Aorta (tissue), 5 donors: ENCODE measurements around the gene HPCAL1. TPM values are rescaled to one million over a fixed set of nuclear protein-coding genes. Genes with fewer than 3 reads are reported as not detected.

Experiments used
- ATAC-seq: fragments of 200-7000 bp; cut with Tn5 transposase; one replicate; pipeline ENCODE4 v1.9.1; 2022; ENCODE audit warnings: moderate library complexity; ENCODE audit not compliant: low FRiP score
- DNase-seq, 2 donors: peaks; one replicate each; pipeline ENCODE4 v3.0.0-alpha.2; 2020
- H3K27ac ChIP-seq, 2 donors: one replicate each; pipeline ENCODE4 v1.5.1; 2013; ENCODE audit warnings: low read length in 2 of 2, mild to moderate bottlenecking in 2 of 2, moderate library complexity in 2 of 2, control low read depth in 1 of 2, inconsistent platforms in 1 of 2, low read depth in 1 of 2
- H3K27me3 ChIP-seq, 2 donors: one replicate each; pipeline ENCODE4 v1.6.1; 2013; ENCODE audit warnings: control low read depth in 1 of 2, low read length in 1 of 2, mild to moderate bottlenecking in 1 of 2, moderate library complexity in 1 of 2; ENCODE audit not compliant: insufficient read depth in 2 of 2, control insufficient read depth in 1 of 2
- H3K36me3 ChIP-seq, 2 donors: one replicate each; pipeline ENCODE4 v1.6.1; 2013; ENCODE audit warnings: control low read depth in 1 of 2, low read length in 1 of 2, mild to moderate bottlenecking in 1 of 2; ENCODE audit not compliant: insufficient read depth in 2 of 2, control insufficient read depth in 1 of 2
- H3K4me1 ChIP-seq, 2 donors: one replicate each; pipeline ENCODE4 v1.6.1; 2013; ENCODE audit warnings: low read length in 2 of 2, control low read depth in 1 of 2, mild to moderate bottlenecking in 1 of 2, moderate library complexity in 1 of 2; ENCODE audit not compliant: insufficient read depth in 2 of 2, control insufficient read depth in 1 of 2
- H3K4me3 ChIP-seq, 2 donors: one replicate each; pipeline ENCODE4 v1.5.1; 2013; ENCODE audit warnings: low read length in 2 of 2, control low read depth in 1 of 2, mild to moderate bottlenecking in 1 of 2
- H3K9me3 ChIP-seq: one replicate; pipeline ENCODE4 v1.6.1; 2013; ENCODE audit warnings: mild to moderate bottlenecking, low read length; ENCODE audit not compliant: control insufficient read depth
- WGBS, 2 donors: extraction: QIAGEN DNeasy Blood & Tissue Kit; methylation state at CpG; one replicate each; pipeline ENCODE4 v1.1.7; 2013; 5-methylcytosine and 5-hydroxymethylcytosine counted together
- intact Hi-C, 2 donors: fragments of 100-400 bp; cut with DNase I; formaldehyde crosslinking; loops; one replicate each; pipeline versions ENCODE4 v1.14.2 to v1.15.0; 2022
- polyA plus RNA-seq, 2 donors: library from polyadenylated mRNA; stranded (reverse); fragments of 200-250 nt; gene quantifications; one replicate each; pipeline ENCODE4 v1.2.3, GENCODE V29; 2013
- total RNA-seq, 2 donors: library from RNA; stranded (reverse); fragmentation: NEBNext Ultra II Directional; extraction: Animal tissue kit (Norgen Biotek cat#: 25700); gene quantifications; one replicate each; pipeline ENCODE4 v1.2.1, GENCODE V29; 2021
- donor health status: healthy with polysubstance abuse.
- donor health status: Bipolar disorder and iron deficiency.
- donor health status: DM: no; HTN: no; CAD: no.
- donor health status: DM: no; HTN: no; CAD: no.
- donor health status: DM: yes; HTN: yes; CAD: no.

HPCAL1 gene
- total and polyA plus RNA-seq, 4 donors = 21.4 to 39.9 (median 25.3) TPM

DNA sequence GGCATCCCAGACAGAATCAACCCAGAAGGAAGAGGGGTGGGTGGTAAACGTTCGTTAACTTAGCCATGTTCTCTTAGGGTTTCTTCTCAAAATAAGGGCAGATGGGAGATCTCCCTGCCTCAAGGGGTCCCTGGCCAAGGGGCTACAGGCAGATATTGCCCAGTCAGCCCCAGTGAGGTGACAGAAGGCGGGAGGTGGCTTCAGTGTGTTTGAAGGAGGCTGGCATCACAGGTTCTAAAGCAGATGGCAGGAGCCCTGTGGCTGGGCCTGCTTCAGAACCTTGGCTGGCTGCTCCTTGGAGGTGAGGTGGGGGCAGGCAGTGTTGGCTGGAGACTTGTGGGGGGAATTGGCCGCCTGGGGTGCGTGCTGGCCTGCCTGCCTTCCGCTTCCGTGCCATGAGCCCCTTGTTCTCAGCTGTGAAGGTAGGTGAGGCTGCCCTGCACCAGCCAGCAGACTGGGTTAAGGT, 23.5 kb downstream of the HPCAL1 start:
- no peaks in the 10 kb centered on the region for H3K36me3 ChIP-seq

DNA sequence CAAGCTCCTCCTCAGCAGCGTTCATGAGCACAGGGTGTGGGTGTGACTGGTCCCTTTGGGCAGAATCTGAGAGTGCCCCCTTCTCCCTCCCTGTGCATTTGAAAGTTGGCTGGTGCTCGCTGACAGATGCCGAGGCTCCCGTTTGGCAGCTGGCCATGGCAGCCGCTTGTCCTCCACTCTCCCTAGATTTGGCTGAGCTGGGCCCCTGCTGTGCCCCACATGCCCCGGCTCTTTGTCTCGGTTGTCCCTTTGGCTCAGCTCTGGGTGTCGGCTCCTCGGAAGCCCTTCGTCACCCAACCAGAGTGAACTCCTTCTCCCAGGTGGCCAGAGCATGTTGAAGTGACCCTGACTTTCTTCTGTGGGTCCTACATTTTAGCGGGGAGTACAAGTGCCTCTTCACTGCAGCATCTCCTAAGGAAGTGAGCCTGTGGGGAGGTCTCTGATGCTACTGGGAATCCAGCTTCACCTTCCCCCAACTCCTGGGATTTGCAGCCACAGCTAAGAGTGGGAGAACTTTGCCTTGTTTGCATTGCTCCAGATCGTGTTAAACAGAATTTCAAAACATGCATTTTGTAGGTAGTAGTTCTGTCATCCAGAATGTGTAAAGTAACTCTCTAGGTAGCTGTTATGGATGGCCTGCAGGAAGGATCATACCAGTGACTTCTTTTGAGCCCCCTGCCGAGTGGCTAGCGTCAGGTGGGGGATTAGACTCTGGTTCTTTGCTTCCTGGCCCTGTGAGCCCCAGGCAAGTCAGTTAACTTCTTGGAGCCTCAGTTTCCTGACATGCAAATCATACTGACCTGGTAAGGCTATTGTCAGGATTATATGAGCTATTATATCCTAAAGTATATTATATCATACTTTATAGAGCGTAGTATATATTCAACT, 24.2 kb downstream of the HPCAL1 start:
- no peak overlapping the region for H3K4me3 ChIP-seq
- H3K9me3 ChIP-seq = no peaks in the 10 kb centered on the region
- DNase-seq (peak in 1 of 2 donors; percentile 70), ATAC-seq (no peak)
- no peaks in the 10 kb centered on the region for H3K4me1 ChIP-seq
- H3K36me3 ChIP-seq = no peaks in the 10 kb centered on the region
- intact Hi-C loops = no loop called here
- WGBS, 2 donors = 71 to 75% methylated on average over 15 of the region's 15 CpGs
- H3K27ac ChIP-seq = no peak overlapping the region
- no peaks in the 10 kb centered on the region for H3K27me3 ChIP-seq

More for the DNA sequence above, 23.5 kb downstream of the HPCAL1 start:
- intact Hi-C loops = no loop called here
- no peaks in the 10 kb centered on the region for H3K9me3 ChIP-seq
- DNase-seq (peak in 1 of 2 donors; percentile 67), ATAC-seq (no peak)
- no peaks in the 10 kb centered on the region for H3K27me3 ChIP-seq
- H3K27ac ChIP-seq = no peak overlapping the region
- H3K4me1 ChIP-seq = no peaks in the 10 kb centered on the region
- 88 to 93% methylated on average over 7 of the region's 7 CpGs for WGBS, 2 donors
- no peak overlapping the region for H3K4me3 ChIP-seq

DNA sequence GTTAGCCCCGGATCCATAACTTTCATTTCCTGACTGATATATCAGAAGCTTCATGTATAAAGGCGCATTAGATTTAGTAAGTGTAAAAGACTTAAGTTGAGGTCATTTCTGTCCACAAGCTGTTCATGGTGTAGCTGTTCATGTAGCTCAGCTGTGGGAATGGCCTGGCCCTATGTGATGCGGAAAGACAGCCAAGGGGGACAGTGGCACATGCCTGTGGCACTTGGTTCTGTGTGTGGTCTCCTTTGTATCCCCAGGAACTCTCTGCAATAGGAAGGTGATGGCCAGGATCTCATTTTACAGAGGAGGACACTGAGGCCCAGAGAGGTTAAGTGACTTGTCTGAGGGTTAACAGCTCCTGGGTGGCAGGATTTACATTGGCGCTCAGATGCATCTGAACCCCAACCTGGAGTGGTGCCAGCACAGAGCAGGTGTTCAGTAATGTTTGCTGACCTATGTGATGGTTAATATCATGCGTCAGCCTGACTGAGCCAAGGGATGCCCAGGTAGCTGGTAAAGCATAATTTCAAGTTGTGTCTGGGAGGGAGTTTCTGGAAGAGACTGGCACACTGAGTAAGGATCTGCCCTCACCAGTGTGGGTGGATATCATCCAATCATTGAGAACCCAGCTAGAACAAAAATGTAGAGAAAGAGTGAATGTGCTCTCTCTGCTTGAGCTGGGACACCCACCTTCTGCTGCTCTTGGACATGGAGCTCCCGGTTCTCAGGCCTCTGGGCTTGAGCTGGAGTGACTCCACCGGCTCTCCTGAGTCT, 25.4 kb downstream of the HPCAL1 start:
- DNase-seq (peak in 1 of 2 donors; percentile 41), ATAC-seq (no peak)
- no peak overlapping the region for H3K27ac ChIP-seq
- H3K9me3 ChIP-seq = no peaks in the 10 kb centered on the region
- WGBS, 2 donors = 92 to 94% methylated on average over 7 of the region's 7 CpGs
- no peak overlapping the region for H3K4me3 ChIP-seq
- no peaks in the 10 kb centered on the region for H3K27me3 ChIP-seq
- H3K36me3 ChIP-seq = no peaks in the 10 kb centered on the region
- H3K4me1 ChIP-seq = no peaks in the 10 kb centered on the region
- intact Hi-C loops = no loop called here

DNA sequence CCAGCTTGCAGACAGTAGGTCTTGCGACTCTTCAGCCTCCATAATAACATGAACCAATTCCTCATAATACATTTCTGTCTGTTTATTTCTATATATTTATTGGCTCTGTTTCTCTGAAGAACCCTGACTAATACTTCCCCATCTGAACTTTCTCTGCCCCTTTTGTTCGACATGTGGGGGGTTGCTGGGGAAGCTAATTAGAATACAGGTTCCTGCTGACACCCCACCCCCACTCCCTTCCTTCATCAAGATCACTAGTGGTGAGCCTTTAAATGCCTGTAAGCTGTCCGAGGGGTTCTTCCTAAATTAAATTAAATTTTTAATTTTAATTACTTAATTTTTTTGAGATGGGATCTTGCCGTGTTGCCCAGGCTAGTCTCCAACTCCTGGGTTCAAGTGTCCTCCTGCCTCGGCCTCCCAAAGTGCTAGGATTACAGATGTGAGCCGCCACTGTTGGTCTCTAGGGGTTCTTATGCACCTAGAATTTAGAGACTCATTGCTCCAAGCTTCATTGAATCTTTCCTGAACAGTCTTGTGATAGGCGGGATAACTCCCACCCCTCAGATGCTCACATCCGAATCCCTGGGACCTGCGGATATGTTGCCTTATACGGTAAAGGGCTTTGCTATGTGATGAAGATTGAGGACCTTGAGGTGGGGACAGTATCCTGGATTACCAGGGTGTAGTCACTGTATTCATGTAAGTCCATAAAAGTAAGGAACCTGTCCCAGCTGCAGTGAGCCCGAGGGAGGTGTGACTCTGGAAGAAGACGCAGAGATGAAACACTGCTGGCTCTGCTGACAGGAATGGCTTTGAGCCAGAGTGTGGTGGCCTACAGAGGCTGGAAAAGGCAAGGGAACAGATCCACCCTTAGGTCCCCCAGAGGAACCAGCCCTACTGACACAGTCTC, 26.2 kb downstream of the HPCAL1 start:
- Histone ChIP-seq H3K4me3 (no peak overlapping the region), H3K27me3 (no peaks in the 10 kb centered on the region), H3K36me3 (no peaks in the 10 kb centered on the region), H3K4me1 (no peaks in the 10 kb centered on the region), H3K27ac (no peak overlapping the region), H3K9me3 (no peaks in the 10 kb centered on the region)
- ATAC-seq (no peak), DNase-seq (peak in 1 of 2 donors; percentile 61)
- WGBS, 2 donors = 91 to 92% methylated on average over 12 of the region's 12 CpGs
- intact Hi-C loops = no loop called here

DNA sequence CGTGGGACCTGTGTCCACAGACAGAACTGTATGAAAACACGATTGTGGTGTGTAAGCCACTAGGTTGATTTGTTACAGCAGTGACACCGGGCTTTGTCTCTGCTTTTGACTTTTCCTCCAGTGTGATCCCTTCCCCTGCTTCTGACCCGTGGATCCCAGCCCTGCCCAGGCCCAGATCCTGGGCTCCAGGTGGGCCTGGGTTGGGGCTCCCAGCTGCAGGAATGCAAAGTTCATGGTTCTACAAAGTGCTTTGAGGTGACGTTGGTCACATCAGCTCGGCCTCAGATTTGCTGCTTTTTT, 26.8 kb downstream of the HPCAL1 start:
- no peak overlapping the region for H3K4me3 ChIP-seq
- intact Hi-C loops = no loop called here
- H3K27me3 ChIP-seq = no peaks in the 10 kb centered on the region
- peak in 1 of 2 donors; percentile 42 for DNase-seq
- 89 to 90% methylated on average over 6 of the region's 6 CpGs for WGBS, 2 donors
- no peaks in the 10 kb centered on the region for H3K36me3 ChIP-seq
- no peaks in the 10 kb centered on the region for H3K9me3 ChIP-seq
- H3K27ac ChIP-seq = no peak overlapping the region
- no peaks in the 10 kb centered on the region for H3K4me1 ChIP-seq
- ATAC-seq = no peak

DNA sequence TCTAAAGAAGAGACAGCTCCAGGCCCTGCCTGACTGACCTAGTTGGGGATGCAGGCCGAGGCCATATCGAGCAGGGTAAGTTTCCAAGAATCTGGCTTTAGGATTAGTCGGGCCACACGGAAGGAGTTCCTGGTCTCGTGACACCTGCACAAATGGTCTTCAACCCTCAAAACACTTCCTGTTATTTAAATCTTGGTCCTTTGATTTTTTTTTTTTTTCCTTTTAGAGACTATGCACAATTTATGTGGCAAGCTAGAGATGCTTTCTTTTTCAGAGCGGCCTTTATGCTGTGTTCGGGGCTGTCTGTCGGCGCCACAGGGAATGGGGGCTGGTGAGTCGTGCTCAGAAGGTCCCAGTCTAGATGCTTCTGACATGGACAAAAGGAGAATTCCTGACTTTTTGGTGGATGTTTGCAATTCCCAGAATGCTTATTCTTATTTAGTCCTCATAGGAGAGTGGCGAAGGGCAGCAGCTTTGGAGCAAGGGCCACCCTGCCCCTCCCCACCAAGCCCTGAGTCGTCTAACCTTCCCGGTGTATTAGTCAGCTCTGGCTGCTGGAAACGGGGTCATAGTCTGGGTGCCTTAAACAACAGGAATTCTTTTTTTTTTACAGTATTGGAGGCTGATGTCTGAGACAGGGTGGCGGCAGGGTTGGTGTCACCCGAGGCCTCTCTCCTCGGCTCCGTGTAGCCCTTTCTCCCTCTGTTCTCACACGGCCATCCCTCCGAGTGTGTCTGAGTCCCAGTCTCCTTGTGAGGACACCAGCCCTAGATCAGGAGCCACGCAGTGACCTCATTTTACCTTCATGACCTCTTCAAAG, 27.4 kb downstream of the HPCAL1 start:
- Histone ChIP-seq H3K36me3 (no peaks in the 10 kb centered on the region), H3K27ac (no peak overlapping the region), H3K4me3 (no peak overlapping the region), H3K9me3 (no peaks in the 10 kb centered on the region), H3K4me1 (no peaks in the 10 kb centered on the region), H3K27me3 (no peaks in the 10 kb centered on the region)
- intact Hi-C loops = no loop called here
- DNase-seq (peak in 1 of 2 donors; percentile 47), ATAC-seq (no peak)
- WGBS, 2 donors = 83 to 85% methylated on average over 21 of the region's 21 CpGs

DNA sequence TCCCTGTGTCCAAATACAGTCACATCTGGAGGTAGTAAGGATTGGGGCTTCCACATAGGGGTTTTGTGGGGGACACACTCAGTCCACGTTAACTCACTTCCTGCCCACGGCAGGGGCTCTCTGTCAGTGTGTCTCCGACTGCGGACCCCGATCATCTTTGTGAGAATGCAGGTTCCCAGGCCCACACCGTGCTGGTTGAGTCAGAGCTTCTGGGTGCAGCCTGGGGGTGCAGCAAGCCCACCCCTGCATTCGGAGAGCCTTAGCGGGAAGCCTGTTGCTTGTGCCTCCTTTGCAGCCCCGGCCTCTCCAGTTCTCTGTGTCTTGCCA, 28.0 kb downstream of the HPCAL1 start:
- Histone ChIP-seq H3K4me3 (no peak overlapping the region), H3K9me3 (no peaks in the 10 kb centered on the region), H3K27me3 (no peaks in the 10 kb centered on the region), H3K4me1 (no peaks in the 10 kb centered on the region), H3K36me3 (no peaks in the 10 kb centered on the region), H3K27ac (no peak overlapping the region)
- DNase-seq (no peak), ATAC-seq (no peak)
- WGBS, 2 donors = 84 to 88% methylated on average over 9 of the region's 9 CpGs
- intact Hi-C loops = no loop called here
